Mucosa of rectum (tissue), 2 donors: Measurements from ENCODE around the gene NEK6.

Source experiments
- H3K27ac ChIP-seq, 2 donors: one replicate each; pipeline ENCODE4 v1.7.0; 2013; ENCODE audit warnings: inconsistent platforms in 2 of 2, low read depth in 2 of 2, low read length in 2 of 2
- H3K27me3 ChIP-seq, 2 donors: one replicate each; pipeline ENCODE4 v1.7.0; 2013; ENCODE audit warnings: low read length in 2 of 2; ENCODE audit not compliant: control insufficient read depth in 2 of 2, insufficient read depth in 2 of 2
- H3K36me3 ChIP-seq, 2 donors: one replicate each; pipeline ENCODE4 v1.7.0; 2013; ENCODE audit warnings: low read length in 2 of 2; ENCODE audit not compliant: control insufficient read depth in 2 of 2, insufficient read depth in 2 of 2
- H3K4me1 ChIP-seq, 2 donors: one replicate each; pipeline ENCODE4 v1.7.0; 2013; ENCODE audit warnings: low read length in 2 of 2, mild to moderate bottlenecking in 1 of 2; ENCODE audit not compliant: control insufficient read depth in 2 of 2, insufficient read depth in 2 of 2
- H3K4me3 ChIP-seq, 2 donors: one replicate each; pipeline ENCODE4 v1.7.0; 2013; ENCODE audit warnings: low read length in 2 of 2
- H3K9ac ChIP-seq, 2 donors: one replicate each; pipeline ENCODE4 v1.7.0; 2013; ENCODE audit warnings: low read length in 2 of 2, low read depth in 1 of 2, mild to moderate bottlenecking in 1 of 2
- H3K9me3 ChIP-seq, 2 donors: one replicate each; pipeline ENCODE4 v1.7.0; 2013; ENCODE audit warnings: low read length in 2 of 2; ENCODE audit not compliant: control insufficient read depth in 2 of 2
- donor health status: healthy.
- donor health status: Normal muscosa, but diverticular disease.

Gene NEK6

GRCh38 chr9:124328285-124328684 lies 70.5 kb downstream of the NEK6 start:
- Histone ChIP-seq H3K36me3 (peaks cover 29 to 60% of the 10 kb centered on the region in 2 donors), H3K4me1 (no peaks in the 10 kb centered on the region), H3K27ac (no peak overlapping the region), H3K9me3 (no peaks in the 10 kb centered on the region), H3K9ac (no peak overlapping the region), H3K27me3 (no peaks in the 10 kb centered on the region), H3K4me3 (no peak overlapping the region)

GRCh38 chr9:124329206-124329792 lies 71.5 kb downstream of the NEK6 start:
- H3K27me3 ChIP-seq, result no peaks in the 10 kb centered on the region
- H3K9ac ChIP-seq, result no peak overlapping the region
- no peaks in the 10 kb centered on the region for H3K4me1 ChIP-seq
- no peaks in the 10 kb centered on the region for H3K9me3 ChIP-seq
- peaks cover 27 to 59% of the 10 kb centered on the region in 2 donors for H3K36me3 ChIP-seq
- no peak overlapping the region for H3K27ac ChIP-seq
- no peak overlapping the region for H3K4me3 ChIP-seq

GRCh38 chr9:124330011-124330697 lies 72.4 kb downstream of the NEK6 start:
- H3K27ac ChIP-seq, result no peak overlapping the region
- H3K9ac ChIP-seq, result no peak overlapping the region
- peaks cover 27 to 63% of the 10 kb centered on the region in 2 donors for H3K36me3 ChIP-seq
- no peaks in the 10 kb centered on the region for H3K27me3 ChIP-seq
- H3K4me3 ChIP-seq, result no peak overlapping the region
- no peaks in the 10 kb centered on the region for H3K9me3 ChIP-seq
- H3K4me1 ChIP-seq, result no peaks in the 10 kb centered on the region

GRCh38 chr9:124331580-124331979 lies 73.8 kb downstream of the NEK6 start:
- Histone ChIP-seq H3K9ac (no peak overlapping the region), H3K27ac (no peak overlapping the region), H3K4me1 (no peaks in the 10 kb centered on the region), H3K9me3 (no peaks in the 10 kb centered on the region), H3K36me3 (peaks cover 29 to 56% of the 10 kb centered on the region in 2 donors), H3K27me3 (no peaks in the 10 kb centered on the region), H3K4me3 (no peak overlapping the region)

- Histone ChIP-seq H3K9ac (no peak overlapping the region), H3K9me3 (peaks cover 0 to 1% of the 10 kb centered on the region in 2 donors)
These were observed 74.8 kb downstream of the NEK6 start for GRCh38 chr9:124332361-124333202.

GRCh38 chr9:124333203-124333579 lies 75.4 kb downstream of the NEK6 start:
- Histone ChIP-seq H3K27ac (no peak overlapping the region), H3K9me3 (peaks cover 0 to 4% of the 10 kb centered on the region in 2 donors), H3K9ac (no peak overlapping the region), H3K27me3 (no peaks in the 10 kb centered on the region), H3K4me1 (no peaks in the 10 kb centered on the region), H3K36me3 (peaks cover 29 to 50% of the 10 kb centered on the region in 2 donors), H3K4me3 (no peak overlapping the region)

More at GRCh38 chr9:124332361-124333202, 74.8 kb downstream of the NEK6 start:
- Histone ChIP-seq H3K36me3 (peaks cover 27 to 52% of the 10 kb centered on the region in 2 donors), H3K27ac (no peak overlapping the region), H3K4me3 (no peak overlapping the region), H3K27me3 (no peaks in the 10 kb centered on the region), H3K4me1 (no peaks in the 10 kb centered on the region)

GRCh38 chr9:124334568-124335319 lies 77.0 kb downstream of the NEK6 start:
- Histone ChIP-seq H3K9ac (no peak overlapping the region), H3K27me3 (no peaks in the 10 kb centered on the region), H3K9me3 (peaks cover 0 to 4% of the 10 kb centered on the region in 2 donors), H3K4me1 (no peaks in the 10 kb centered on the region), H3K36me3 (peaks cover 19 to 47% of the 10 kb centered on the region in 2 donors), H3K27ac (no peak overlapping the region), H3K4me3 (no peak overlapping the region)

GRCh38 chr9:124335320-124335707 lies 77.6 kb downstream of the NEK6 start:
- Histone ChIP-seq H3K9ac (no peak overlapping the region), H3K4me1 (no peaks in the 10 kb centered on the region), H3K27me3 (no peaks in the 10 kb centered on the region), H3K9me3 (peaks cover 0 to 4% of the 10 kb centered on the region in 2 donors), H3K27ac (no peak overlapping the region), H3K36me3 (peaks cover 18 to 42% of the 10 kb centered on the region in 2 donors), H3K4me3 (no peak overlapping the region)

GRCh38 chr9:124337562-124337961 lies 79.8 kb downstream of the NEK6 start:
- no peaks in the 10 kb centered on the region for H3K27me3 ChIP-seq
- no peaks in the 10 kb centered on the region for H3K4me1 ChIP-seq
- no peak overlapping the region for H3K27ac ChIP-seq
- no peak overlapping the region for H3K9ac ChIP-seq
- H3K4me3 ChIP-seq, result no peak overlapping the region
- H3K36me3 ChIP-seq, result peaks cover 15 to 29% of the 10 kb centered on the region in 2 donors
- H3K9me3 ChIP-seq, result peaks cover 0 to 4% of the 10 kb centered on the region in 2 donors
